RPMI8226 (cell line): Measurements from ENCODE around the gene SART3.
"Not testable (repeated sequence)": the region's sequence is repeated elsewhere in the genome, so short reads cannot be mapped to it uniquely, and the experiment has no call there.

Source experiments
- DNase-seq: peaks from one replicate; pipeline ENCODE4 v3.0.0-alpha.2; 2015

SART3 gene

DNA sequence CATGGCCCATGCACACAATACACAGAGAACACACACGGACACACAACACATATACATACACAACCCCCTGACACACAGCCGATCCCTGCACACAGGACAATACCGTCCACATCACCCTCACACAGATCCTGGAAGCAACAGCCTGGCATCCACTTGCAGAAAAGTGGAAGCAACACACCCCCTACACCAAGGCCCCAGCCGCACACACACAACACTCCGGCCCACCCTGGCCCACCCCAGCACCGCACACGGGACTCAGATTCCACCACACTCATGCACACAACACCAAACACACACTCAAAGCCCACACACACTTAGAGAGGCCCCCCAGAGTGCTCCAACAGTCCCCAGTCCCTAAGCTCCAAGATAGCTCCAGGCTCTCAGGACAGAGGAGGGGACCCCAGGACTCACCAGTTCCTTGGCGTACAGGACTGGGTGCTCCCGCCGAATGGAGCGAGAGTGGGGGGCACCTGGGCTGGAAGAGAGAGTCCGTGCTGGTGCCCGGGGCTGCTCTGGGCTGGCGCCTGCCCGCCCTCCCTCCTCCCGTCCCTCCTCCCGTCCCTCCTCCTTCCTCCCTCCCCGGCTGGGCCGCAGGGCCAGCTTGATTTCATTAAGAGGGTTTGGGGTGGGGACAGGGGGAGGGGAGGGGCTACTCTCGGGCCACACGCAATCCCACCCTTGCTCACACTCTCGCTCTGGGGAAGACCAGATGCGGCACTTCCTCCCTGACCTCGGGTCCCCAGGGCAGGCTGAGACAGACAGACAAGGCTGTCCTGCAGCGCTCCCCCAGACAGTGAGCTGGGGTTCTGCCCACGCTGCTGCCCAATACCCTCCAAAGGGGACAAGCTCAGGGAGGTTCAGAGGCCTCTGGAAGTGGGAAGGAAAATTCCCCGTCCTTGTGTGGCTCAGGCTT lies 36.8 kb upstream of the SART3 start, which contains the start of gene TMEM119:
TMEM119 (minus strand) TSS at position 526 of the 913 bp plus-strand sequence. CDS start 5,701 bp downstream, outside the sequence.
- no peak for DNase-seq

GRCh38 chr12:108596854-108597558 lies 36.0 kb upstream of the SART3 start:
- DNase-seq = no peak

GRCh38 chr12:108595711-108596647 lies 35.0 kb upstream of the SART3 start:
- DNase-seq = no peak

- DNase-seq = no peak
These were observed 34.2 kb upstream of the SART3 start for GRCh38 chr12:108594960-108595710.

GRCh38 chr12:108594323-108594903 lies 33.4 kb upstream of the SART3 start:
- DNase-seq = no peak

- no peak for DNase-seq
These were observed 31.3 kb upstream of the SART3 start for GRCh38 chr12:108592033-108592909.

- no peak for DNase-seq
These were observed 30.5 kb upstream of the SART3 start for GRCh38 chr12:108591267-108591980.

DNA sequence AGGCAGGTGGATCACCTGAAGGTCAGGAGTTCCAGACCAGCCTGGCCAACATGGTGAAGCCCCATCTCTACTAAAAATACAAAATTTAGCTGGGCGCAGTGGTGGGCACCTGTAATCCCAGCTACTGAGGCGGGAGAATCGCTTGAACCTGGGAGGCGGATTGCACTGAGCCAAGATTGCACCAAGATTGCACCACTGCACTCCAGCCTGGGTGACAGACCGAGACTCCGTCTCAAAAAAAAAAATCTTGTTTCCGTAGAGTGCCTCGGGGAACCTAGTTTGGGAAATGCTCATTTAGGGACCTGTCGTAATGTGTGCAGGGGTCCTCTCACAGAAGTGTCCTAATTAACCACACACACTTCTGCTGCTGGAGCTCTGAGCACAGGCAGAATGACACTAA lies 29.5 kb upstream of the SART3 start:
- not testable (repeated sequence) for DNase-seq

DNA sequence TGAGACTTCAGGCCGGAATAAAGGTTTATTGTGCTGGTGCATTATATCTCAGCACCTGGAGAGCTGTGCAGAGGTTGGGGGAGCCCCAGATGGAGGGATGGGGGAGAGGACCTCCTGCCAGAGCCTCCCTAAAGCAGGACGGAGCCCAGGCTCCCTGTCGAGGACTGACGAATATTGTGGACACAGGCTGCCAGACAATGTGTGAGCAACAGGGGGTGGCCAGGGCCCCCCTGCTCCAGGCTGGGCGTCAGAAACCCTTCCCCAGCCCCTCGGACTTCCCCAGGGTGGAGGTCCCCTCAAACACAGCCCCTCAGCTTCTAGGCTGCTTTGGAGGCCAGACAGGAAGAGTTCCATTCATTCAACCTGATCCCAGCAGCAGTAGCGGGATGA lies 28.9 kb upstream of the SART3 start:
- DNase-seq = no peak

DNA sequence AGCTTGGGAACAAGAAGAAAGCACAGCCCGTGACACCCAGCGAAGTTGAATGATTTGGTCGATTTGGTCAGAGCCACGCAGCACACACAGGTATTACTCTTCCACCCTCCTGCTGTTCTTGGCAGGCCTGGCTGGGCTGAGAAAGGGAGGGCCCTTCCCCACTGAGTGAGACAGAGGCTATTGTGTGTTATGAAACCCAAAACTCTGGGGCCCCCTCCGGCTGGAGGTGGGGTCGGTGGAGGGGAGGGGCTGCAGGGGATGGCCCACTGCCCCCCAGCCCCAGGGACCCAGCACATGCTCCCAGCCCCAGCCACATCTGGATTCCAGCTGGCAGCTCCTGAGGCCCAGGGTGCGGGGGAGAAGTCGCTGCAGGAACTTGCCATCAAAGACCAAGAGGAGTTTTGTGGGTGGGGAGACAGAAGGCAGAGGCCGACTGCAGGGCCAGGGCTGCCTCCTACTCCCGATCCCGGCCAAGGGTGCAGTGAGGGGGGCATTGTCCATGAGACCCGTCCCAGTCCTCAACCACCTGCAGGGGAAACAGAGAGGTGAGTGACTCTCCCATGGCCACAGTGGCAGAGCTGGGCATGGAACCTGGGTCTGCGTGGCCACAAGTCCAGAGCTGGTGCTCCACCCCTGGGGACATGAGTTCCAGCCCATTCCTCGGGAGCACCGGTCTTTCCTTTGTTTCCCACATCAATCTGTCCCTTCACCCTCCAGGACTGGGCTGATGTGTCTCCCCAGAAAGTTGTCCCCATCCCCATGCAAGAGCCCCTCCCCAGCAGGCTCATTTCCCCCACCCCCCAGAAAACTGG lies 28.3 kb upstream of the SART3 start:
- no peak for DNase-seq

DNA sequence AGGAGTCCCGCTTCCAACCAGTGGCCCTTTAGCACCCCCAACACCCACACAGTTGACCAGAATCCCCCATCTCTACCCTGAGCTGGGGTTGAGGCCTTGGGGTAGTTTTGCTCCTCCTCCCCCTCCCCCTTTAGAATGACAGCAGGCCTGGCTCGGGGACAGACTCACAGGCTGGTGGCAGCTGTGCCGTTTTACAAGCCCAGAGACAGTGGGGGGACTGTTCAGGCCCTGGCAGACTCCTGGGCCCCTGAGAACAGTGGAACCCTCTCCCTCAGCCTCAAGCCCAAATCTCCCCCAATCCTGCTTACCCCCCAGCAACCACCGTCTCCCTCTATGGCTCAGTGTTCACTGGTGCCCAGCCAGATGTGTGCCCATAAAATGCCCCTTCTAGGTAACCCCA lies 26.9 kb upstream of the SART3 start:
- DNase-seq = no peak

DNA sequence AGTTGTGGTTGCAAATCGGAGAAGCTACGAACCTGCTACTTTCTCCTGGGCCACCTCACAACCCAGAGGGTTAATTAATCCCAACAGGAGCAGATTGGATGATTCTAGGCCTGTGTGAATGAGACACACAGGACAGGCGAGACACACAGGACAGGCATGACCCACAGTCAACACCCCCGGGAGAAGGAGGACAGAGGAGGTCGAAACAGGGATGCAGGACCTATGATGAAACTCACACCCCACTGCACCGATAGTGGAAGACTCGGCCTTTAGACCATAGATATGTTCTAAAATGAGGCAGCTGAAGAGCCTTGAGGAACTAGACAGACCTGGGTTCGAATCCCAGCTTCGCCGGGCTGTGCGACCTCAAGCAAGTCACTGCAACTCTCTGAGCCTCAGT lies 25.3 kb upstream of the SART3 start:
- no peak for DNase-seq

GRCh38 chr12:108585864-108586263 lies 24.9 kb upstream of the SART3 start:
- DNase-seq = no peak

GRCh38 chr12:108584456-108585065 lies 23.6 kb upstream of the SART3 start:
- no peak for DNase-seq

- no peak for DNase-seq
These were observed 23.0 kb upstream of the SART3 start for GRCh38 chr12:108583991-108584390.

- DNase-seq = no peak
These were observed 22.2 kb upstream of the SART3 start for GRCh38 chr12:108582978-108583770.

DNA sequence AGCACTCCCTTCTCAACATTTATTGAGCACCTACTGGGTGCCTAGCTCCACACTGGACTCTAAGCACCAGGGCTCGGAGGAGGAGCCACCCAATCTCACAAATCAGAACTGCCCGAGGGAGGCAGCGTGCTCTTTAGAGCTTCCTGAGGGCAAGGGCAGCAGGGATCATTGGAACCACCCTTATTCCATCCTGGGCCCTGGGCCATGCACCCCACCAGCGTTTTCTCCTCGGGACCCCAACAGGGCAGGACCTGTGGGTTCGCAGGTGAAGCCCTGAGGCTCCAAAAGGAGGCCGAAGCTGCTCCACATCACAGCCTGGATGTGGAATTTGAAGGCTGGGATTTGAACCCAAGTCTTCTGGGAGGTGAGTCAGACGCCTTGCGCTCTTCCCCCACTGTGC lies 21.5 kb upstream of the SART3 start:
- DNase-seq = no peak
